ENCODE data around the gene ST3GAL3.
A peak's percentile ranks its signal among the peaks of the same experiment; 100 is the strongest.

The ST3GAL3 gene

GRCh38 chr1:43938892-43939587 is 231.7 kb downstream of the ST3GAL3 start:
- DNase-seq (ENCODE audit: low read depth in 2 of 2), result no peak

GRCh38 chr1:43942411-43942810 is 235.1 kb downstream of the ST3GAL3 start:
- no peak for DNase-seq (ENCODE audit: low read depth in 2 of 2)

- no peak for DNase-seq (ENCODE audit: low read depth in 2 of 2)
These were observed 237.5 kb downstream of the ST3GAL3 start for GRCh38 chr1:43944860-43945259.

GRCh38 chr1:43945674-43946235 is 238.4 kb downstream of the ST3GAL3 start:
- no peak for DNase-seq (ENCODE audit: low read depth in 2 of 2)

- peak; percentile 92 to 97 for DNase-seq (ENCODE audit: low read depth in 2 of 2)
These were observed 239.1 kb downstream of the ST3GAL3 start, which contains the start of gene IPO13 for GRCh38 chr1:43946236-43947060. Gene IPO13, plus strand, starts transcription at chr1:43946950. Its CDS starts 651 bp downstream, at chr1:43947601.

GRCh38 chr1:43947061-43947873 is 239.9 kb downstream of the ST3GAL3 start:
- no peak for DNase-seq (ENCODE audit: low read depth in 2 of 2)

GRCh38 chr1:43947874-43948437 is 240.6 kb downstream of the ST3GAL3 start:
- DNase-seq (ENCODE audit: low read depth in 2 of 2), result no peak

- DNase-seq (ENCODE audit: low read depth in 2 of 2), result no peak
These were observed 242.3 kb downstream of the ST3GAL3 start for GRCh38 chr1:43949678-43950077.

GRCh38 chr1:43951021-43951985 is 244.0 kb downstream of the ST3GAL3 start:
- no peak for DNase-seq (ENCODE audit: low read depth in 2 of 2)

GRCh38 chr1:43952731-43953346 is 245.5 kb downstream of the ST3GAL3 start:
- DNase-seq (ENCODE audit: low read depth in 2 of 2), result no peak

- DNase-seq (ENCODE audit: low read depth in 2 of 2), result no peak
These were observed 246.0 kb downstream of the ST3GAL3 start for GRCh38 chr1:43953361-43953760.

- DNase-seq (ENCODE audit: low read depth in 2 of 2), result no peak
These were observed 246.7 kb downstream of the ST3GAL3 start for GRCh38 chr1:43954036-43954435.

- DNase-seq (ENCODE audit: low read depth in 2 of 2), result no peak
These were observed 248.9 kb downstream of the ST3GAL3 start for GRCh38 chr1:43956234-43956633.

- no peak for DNase-seq (ENCODE audit: low read depth in 2 of 2)
These were observed 250.2 kb downstream of the ST3GAL3 start for GRCh38 chr1:43957407-43958040.

- no peak for DNase-seq (ENCODE audit: low read depth in 2 of 2)
These were observed 251.3 kb downstream of the ST3GAL3 start for GRCh38 chr1:43958351-43959255.

GRCh38 chr1:43960798-43961197 is 253.5 kb downstream of the ST3GAL3 start:
- DNase-seq (ENCODE audit: low read depth in 2 of 2), result no peak

- no peak for DNase-seq (ENCODE audit: low read depth in 2 of 2)
These were observed 254.4 kb downstream of the ST3GAL3 start for GRCh38 chr1:43961692-43962091.

GRCh38 chr1:43962324-43962723 is 255.0 kb downstream of the ST3GAL3 start:
- DNase-seq (ENCODE audit: low read depth in 2 of 2), result no peak

Data from stimulated activated CD4-positive, alpha-beta T cell treated with anti-CD3 and anti-CD28 coated beads, Interleukin-15, amount 100 ng/mL, for 48 hours (primary cell).